ENCODE data around the gene ZBTB34. TPM values are rescaled to one million over a fixed set of nuclear protein-coding genes. Genes with fewer than 3 reads are reported as not detected.

ZBTB34 gene
- total RNA-seq, 1 donor: 7.6 TPM

DNA sequence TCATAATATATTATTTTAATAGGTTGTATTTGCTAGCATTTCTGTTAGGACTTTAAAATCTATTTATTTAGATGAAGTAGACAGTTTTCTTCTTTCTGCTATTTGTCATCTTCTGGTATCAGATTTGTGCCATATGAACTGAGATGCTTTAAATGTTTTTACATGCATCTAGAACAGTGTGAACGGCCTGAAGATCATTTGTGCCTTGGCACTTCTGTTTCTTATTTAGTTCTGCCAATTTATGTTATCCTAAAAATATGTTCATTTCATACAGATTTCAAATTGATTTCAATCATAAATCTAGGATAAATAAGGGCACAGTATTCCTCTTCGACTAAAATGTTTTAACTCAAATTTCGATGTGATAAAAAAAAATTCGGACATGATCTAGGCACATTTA is 16.1 kb downstream of the ZBTB34 start:
- no peak overlapping the region for H2AFZ ChIP-seq (ENCODE audit: low read length)
- H3K79me2 ChIP-seq (ENCODE audit: insufficient read depth, low read length): peaks cover 52% of the 10 kb centered on the region
- no peaks in the 10 kb centered on the region for H3K9me3 ChIP-seq (ENCODE audit: low read depth, low read length)
- H3K36me3 ChIP-seq (ENCODE audit: insufficient read depth, low read length): peaks cover 23% of the 10 kb centered on the region
- H3K27ac ChIP-seq (ENCODE audit: low read depth, low read length): no peak overlapping the region
- no peak for DNase-seq (ENCODE audit: insufficient read length, low spot score, missing footprints)
- peaks cover 18% of the 10 kb centered on the region for H4K20me1 ChIP-seq (ENCODE audit: insufficient read depth, low read length)
- no peaks in the 10 kb centered on the region for H3K4me1 ChIP-seq (ENCODE audit: insufficient read depth, low read length)
- H3K4me2 ChIP-seq (ENCODE audit: insufficient read depth, low read length): no peak overlapping the region
- H3K4me3 ChIP-seq (ENCODE audit: insufficient read depth, low read length): no peak overlapping the region
- TF ChIP-seq, protein P1, sequence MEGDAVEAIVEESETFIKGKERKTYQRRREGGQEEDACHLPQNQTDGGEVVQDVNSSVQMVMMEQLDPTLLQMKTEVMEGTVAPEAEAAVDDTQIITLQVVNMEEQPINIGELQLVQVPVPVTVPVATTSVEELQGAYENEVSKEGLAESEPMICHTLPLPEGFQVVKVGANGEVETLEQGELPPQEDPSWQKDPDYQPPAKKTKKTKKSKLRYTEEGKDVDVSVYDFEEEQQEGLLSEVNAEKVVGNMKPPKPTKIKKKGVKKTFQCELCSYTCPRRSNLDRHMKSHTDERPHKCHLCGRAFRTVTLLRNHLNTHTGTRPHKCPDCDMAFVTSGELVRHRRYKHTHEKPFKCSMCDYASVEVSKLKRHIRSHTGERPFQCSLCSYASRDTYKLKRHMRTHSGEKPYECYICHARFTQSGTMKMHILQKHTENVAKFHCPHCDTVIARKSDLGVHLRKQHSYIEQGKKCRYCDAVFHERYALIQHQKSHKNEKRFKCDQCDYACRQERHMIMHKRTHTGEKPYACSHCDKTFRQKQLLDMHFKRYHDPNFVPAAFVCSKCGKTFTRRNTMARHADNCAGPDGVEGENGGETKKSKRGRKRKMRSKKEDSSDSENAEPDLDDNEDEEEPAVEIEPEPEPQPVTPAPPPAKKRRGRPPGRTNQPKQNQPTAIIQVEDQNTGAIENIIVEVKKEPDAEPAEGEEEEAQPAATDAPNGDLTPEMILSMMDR (IDR thresholded peaks at IDR 0.05; ENCODE audit: extremely low read depth, low read depth, low read length): no peak
- H3K27me3 ChIP-seq (ENCODE audit: insufficient read depth, low read length): no peaks in the 10 kb centered on the region

DNA sequence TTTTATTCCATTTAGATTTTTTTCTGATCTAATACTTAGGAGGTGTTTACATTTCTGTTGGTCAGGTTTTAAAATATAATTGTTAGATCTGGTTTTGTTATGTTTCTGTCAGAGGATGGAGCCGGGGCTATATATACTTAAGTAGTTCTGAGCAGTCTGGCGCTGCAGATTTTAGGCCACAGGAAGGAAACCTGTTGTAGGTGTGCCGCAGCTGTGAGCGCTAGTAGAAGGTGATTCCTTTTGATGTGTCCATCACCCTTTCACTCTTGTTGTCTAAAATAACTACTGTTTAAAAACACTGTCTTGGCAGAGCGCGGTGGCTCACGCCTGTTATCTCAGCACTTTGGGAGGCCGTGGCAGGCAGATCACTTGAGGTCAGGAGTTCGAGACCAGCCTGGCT is 17.0 kb downstream of the ZBTB34 start:
- no peaks in the 10 kb centered on the region for H3K4me1 ChIP-seq (ENCODE audit: insufficient read depth, low read length)
- peaks cover 18% of the 10 kb centered on the region for H4K20me1 ChIP-seq (ENCODE audit: insufficient read depth, low read length)
- no peak overlapping the region for H3K27ac ChIP-seq (ENCODE audit: low read depth, low read length)
- H3K4me2 ChIP-seq (ENCODE audit: insufficient read depth, low read length): no peak overlapping the region
- H3K9me3 ChIP-seq (ENCODE audit: low read depth, low read length): no peaks in the 10 kb centered on the region
- peaks cover 26% of the 10 kb centered on the region for H3K36me3 ChIP-seq (ENCODE audit: insufficient read depth, low read length)
- H3K27me3 ChIP-seq (ENCODE audit: insufficient read depth, low read length): no peaks in the 10 kb centered on the region
- no peak for DNase-seq (ENCODE audit: insufficient read length, low spot score, missing footprints)
- H2AFZ ChIP-seq (ENCODE audit: low read length): no peak overlapping the region
- no peak overlapping the region for H3K4me3 ChIP-seq (ENCODE audit: insufficient read depth, low read length)
- H3K79me2 ChIP-seq (ENCODE audit: insufficient read depth, low read length): peaks cover 55% of the 10 kb centered on the region
- TF ChIP-seq, protein P1 (IDR thresholded peaks at IDR 0.05; ENCODE audit: extremely low read depth, low read depth, low read length): no peak

DNA sequence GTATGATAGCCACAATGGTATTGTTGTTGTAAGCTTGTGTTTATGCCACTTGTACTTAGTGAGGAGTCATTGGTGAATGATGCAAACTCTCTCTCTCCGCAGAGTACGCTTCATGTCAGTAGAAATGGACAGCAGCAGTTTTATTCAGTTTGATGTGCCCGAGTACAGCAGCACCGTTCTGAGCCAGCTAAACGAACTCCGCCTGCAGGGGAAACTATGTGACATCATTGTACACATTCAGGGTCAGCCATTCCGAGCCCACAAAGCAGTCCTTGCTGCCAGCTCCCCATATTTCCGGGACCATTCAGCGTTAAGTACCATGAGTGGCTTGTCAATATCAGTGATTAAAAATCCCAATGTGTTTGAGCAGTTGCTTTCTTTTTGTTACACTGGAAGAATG is 18.8 kb downstream of the ZBTB34 start:
- Histone ChIP-seq H3K4me3 (ENCODE audit: insufficient read depth, low read length) (no peak overlapping the region), H2AFZ (ENCODE audit: low read length) (no peak overlapping the region), H3K4me1 (ENCODE audit: insufficient read depth, low read length) (no peaks in the 10 kb centered on the region), H3K27me3 (ENCODE audit: insufficient read depth, low read length) (no peaks in the 10 kb centered on the region), H4K20me1 (ENCODE audit: insufficient read depth, low read length) (peaks cover 26% of the 10 kb centered on the region), H3K9me3 (ENCODE audit: low read depth, low read length) (no peaks in the 10 kb centered on the region), H3K79me2 (ENCODE audit: insufficient read depth, low read length) (peaks cover 58% of the 10 kb centered on the region), H3K4me2 (ENCODE audit: insufficient read depth, low read length) (no peak overlapping the region), H3K27ac (ENCODE audit: low read depth, low read length) (no peak overlapping the region), H3K36me3 (ENCODE audit: insufficient read depth, low read length) (peaks cover 29% of the 10 kb centered on the region)
- DNase-seq (ENCODE audit: insufficient read length, low spot score, missing footprints): no peak
- TF ChIP-seq, protein P1 (IDR thresholded peaks at IDR 0.05; ENCODE audit: extremely low read depth, low read depth, low read length): no peak

DNA sequence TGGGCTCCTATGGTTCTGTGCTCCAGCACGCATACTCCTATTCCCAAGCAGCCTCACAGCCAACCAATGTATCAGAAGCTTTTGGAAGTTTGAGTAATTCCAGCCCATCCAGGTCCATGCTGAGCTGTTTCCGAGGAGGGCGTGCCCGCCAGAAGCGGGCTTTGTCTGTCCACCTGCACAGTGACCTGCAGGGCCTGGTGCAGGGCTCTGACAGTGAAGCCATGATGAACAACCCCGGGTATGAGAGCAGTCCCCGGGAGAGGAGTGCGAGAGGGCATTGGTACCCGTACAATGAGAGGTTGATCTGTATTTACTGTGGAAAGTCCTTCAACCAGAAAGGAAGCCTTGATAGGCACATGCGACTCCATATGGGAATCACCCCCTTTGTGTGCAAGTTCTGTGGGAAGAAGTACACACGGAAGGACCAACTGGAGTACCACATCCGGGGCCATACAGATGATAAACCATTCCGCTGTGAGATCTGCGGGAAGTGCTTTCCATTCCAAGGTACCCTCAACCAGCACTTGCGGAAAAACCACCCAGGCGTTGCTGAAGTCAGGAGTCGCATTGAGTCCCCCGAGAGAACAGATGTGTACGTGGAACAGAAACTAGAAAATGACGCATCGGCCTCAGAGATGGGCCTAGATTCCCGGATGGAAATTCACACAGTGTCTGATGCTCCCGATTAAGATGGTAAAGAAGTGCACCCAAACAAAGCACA is 19.9 kb downstream of the ZBTB34 start:
- Histone ChIP-seq H3K4me1 (ENCODE audit: insufficient read depth, low read length) (no peaks in the 10 kb centered on the region), H3K9me3 (ENCODE audit: low read depth, low read length) (no peaks in the 10 kb centered on the region), H4K20me1 (ENCODE audit: insufficient read depth, low read length) (peaks cover 20% of the 10 kb centered on the region), H3K36me3 (ENCODE audit: insufficient read depth, low read length) (peaks cover 29% of the 10 kb centered on the region), H2AFZ (ENCODE audit: low read length) (no peak overlapping the region), H3K79me2 (ENCODE audit: insufficient read depth, low read length) (peaks cover 58% of the 10 kb centered on the region), H3K27ac (ENCODE audit: low read depth, low read length) (no peak overlapping the region), H3K4me3 (ENCODE audit: insufficient read depth, low read length) (no peak overlapping the region), H3K4me2 (ENCODE audit: insufficient read depth, low read length) (no peak overlapping the region), H3K27me3 (ENCODE audit: insufficient read depth, low read length) (no peaks in the 10 kb centered on the region)
- DNase-seq (ENCODE audit: insufficient read length, low spot score, missing footprints): no peak
- TF ChIP-seq, protein P1 (IDR thresholded peaks at IDR 0.05; ENCODE audit: extremely low read depth, low read depth, low read length): no peak
